Fibroblast of upper back skin (primary cell): ENCODE data around the gene PRKCA.

Source experiments
- DNase-seq: peaks from one replicate; pipeline ENCODE4 v3.0.0-alpha.2; 2013

Gene PRKCA

DNA sequence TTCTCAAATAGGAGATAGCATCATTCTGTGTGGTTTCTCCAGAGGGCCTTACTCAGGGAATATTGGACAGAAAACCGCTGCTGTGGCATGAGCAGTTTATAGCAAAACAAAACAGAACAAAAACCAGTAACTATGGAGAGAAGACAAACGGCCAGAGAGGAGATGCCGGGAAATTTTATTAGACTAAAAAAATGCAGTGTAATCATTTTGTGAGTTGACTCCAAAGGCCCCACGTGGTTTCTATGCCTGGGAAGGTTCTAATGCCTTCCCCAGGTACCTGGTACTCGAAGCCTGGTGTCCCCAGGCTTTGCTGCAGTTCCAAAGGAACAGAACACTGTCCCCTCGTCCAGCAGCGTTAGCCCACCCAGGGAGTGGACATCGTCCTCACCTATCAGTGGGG is 519.6 kb downstream of the PRKCA start:
- no peak for DNase-seq

DNA sequence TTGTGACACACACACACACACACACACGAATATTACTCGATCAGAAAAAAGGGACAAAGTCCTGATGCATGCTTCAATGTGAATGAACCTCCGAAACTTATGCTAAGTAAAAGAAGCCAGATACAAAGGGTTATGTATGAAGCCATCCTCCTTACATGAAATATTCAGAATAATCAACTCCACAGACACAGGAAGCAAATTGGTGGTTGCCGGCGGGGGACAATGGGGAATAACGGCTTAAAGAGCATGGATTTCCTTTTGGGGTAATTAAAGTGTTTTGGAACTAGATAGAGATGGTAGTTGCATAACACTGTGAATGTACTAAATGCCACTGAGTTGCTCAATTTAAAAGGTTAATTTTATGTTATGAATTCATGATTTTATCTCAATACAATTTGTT is 524.4 kb downstream of the PRKCA start:
- DNase-seq: no peak

DNA sequence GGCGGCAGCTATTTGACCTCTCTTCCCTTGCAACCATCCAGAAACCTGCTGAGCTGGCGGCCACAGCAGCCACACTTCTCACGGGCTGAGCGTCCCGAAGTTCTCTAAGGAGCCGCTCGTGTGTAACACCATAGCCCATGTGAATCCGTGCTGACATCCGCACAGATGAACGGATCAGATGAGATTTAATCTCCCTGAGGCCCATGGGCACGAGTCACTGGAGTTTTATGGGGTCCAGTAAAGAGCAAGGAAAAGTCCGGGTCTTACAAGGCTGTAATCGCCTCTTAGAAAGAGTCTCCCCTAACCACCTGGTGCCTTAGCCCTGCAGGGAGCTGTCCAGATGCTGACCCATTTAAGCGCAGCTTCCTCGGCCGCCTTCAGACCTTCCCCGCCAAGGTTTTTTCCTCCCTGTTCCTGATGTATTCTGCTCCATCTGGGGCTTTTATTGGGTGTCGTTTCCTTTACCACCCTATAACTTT is 527.0 kb downstream of the PRKCA start:
- DNase-seq: peak; percentile 64

DNA sequence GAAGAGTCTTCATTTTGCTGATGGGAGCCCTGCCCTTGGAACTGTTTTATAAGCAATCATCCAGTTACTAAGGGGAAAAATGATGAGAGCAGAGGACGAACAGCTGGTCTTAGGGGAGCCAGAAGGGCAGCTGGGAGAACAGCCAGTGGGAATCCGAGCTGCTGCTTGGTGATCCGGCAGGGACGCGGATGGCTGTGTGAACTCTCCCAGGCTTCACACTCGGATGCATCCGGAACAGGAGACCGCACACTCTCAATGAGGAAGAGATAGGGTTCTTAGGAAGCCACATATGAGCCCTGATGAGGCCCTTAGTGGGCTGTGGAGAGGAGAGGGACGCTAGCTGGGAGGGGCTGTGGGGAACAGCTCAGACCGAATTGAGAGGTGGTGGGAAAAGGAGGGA is 527.5 kb downstream of the PRKCA start:
- no peak for DNase-seq

DNA sequence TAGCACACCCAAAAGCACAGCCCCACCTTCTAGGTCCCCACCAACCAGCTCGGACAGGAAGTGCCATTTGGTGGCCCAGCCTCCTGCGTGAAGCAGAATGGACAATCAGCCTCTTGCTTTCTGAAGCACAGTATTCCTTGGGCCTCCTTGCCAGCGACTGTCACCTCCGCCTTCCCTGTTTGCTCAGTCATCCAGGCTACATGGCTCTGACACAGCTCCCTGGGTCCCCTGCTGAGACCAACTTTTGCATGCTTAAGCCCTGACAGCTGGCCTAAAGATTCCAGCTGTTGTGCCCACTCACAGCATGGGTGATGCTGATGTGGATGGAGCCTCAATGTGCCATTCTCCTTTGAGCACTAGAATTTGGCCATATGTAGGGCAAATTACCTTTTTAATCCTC is 528.0 kb downstream of the PRKCA start:
- DNase-seq: no peak

DNA sequence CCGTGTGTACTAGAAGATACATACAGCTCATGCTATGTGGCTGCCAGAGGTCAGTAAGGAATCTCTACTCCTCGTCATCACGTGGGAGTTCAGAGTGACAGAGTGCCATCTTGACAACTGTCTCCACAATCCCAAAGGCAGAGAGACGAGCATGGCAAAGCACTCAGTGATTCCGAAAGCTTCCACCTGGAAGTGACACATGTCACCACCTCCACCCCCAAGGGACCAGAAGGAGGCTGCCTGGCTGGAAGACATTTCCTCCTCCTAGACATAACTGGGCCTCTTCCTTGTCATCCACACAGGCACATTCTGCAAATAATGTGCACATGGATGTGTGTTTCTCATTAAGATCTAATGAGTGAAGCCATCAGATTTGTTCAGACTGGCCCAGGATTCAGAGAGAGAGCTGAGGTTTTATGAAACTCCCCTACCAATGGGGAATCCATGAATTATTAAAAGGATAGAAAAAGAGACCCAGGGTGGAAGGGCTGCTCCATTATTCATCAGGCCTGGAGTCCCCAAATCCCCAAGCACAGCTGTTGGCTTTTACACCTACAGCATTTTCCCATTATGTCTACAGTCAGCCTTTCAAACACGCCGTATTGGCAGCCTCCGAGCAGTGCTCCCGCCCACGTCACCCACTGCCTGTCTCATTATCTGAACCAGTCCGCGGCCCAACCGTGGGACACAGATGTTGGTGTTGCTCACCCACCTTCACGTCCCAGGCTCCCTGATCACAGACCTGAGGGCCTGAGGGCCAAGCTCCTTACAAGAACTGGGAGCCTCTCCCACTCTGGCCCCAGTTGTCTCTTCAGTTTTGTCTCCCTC is 529.2 kb downstream of the PRKCA start:
- DNase-seq: no peak

DNA sequence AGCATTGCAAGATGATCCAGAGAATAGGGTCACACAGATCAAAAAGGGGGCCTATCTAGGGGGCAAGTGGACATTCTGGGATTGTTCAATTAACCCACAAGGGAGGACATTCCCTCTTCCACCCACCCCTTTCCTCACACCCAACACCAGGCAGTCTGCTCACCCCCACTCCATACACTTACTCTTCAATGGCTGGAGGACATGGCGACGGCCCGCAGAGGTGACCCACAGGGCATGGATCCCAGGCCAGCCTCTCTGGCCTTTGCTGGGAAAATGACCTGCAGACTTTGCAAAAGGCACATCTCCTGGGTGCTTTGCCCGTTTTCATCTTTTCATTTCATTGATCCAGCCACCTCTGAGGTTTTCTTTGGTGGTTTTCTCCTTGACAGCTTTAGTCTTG is 530.8 kb downstream of the PRKCA start:
- DNase-seq: no peak

DNA sequence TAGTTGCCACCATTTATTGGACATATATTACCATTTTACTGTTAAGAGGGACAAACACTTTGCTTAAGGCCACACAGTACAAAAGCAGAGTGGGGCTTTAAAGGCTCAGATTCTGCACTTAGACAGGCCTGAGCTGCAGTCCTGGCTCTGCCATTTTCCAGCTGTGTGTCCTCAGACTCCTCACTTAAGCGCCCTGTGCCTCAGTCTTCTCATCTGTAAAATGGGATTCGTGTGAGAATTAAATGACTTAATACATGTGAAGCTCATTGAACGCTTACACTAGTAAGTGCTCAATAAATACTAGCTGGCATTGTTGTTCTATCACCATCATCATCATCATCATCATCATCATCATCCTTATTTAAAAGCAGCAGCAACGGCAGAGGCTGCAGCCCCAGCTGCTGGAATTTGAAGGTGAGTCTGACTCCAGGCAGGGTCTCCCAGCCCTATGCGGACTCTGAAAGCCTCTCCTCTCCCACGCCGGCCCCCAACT is 532.1 kb downstream of the PRKCA start:
- no peak for DNase-seq

DNA sequence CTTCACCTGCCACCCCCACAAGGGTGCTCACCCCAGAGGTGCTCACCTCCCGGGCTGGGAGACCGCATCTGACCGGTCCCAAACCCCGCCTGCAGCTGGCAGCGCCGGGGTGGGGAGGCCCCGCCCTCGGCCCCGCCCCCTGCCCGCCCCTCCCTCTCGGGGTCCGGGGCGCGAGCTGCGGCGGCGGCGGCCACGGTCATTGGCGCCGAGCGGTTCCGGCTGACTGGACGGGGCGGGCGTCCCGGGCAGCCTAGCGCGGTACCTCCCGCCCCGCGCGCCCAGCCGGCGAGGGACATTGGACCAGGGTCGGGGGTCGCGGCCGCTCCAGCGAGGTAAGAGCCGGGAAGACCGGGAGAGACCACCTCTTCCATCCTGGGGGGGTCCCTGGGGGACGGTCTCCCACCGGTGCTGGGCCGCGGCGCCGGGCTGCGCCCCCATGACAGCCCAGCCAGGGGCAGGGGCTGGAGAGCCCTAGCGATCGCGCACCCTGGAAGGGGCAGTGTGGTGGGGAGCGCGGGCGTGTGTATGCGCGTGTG is 532.6 kb downstream of the PRKCA start, which contains the start of gene CACNG5:
Gene CACNG5, plus strand, starts transcription at position 199 of the 536 bp plus-strand sequence. CDS start 42,216 bp downstream, outside the sequence.
- DNase-seq: no peak

DNA sequence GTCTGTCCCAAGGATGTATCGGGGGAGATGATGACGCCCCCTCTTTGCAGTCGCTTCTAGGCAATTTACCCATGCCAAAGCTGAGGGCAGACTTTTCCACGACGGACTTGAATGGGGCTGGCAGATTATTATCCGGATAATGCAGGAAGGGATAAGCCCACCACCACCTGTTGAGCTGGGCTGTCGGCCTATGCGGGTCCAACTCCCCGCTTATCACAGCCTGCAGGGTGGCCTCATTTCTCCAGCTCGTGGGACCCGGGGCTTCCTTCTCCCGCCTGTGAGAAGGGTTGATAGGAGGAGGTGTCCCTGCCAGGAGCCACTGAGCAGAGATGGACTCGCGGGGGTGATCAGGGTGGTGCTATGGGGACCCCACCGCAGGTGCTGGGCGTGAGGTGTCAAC is 533.1 kb downstream of the PRKCA start:
- DNase-seq: no peak

DNA sequence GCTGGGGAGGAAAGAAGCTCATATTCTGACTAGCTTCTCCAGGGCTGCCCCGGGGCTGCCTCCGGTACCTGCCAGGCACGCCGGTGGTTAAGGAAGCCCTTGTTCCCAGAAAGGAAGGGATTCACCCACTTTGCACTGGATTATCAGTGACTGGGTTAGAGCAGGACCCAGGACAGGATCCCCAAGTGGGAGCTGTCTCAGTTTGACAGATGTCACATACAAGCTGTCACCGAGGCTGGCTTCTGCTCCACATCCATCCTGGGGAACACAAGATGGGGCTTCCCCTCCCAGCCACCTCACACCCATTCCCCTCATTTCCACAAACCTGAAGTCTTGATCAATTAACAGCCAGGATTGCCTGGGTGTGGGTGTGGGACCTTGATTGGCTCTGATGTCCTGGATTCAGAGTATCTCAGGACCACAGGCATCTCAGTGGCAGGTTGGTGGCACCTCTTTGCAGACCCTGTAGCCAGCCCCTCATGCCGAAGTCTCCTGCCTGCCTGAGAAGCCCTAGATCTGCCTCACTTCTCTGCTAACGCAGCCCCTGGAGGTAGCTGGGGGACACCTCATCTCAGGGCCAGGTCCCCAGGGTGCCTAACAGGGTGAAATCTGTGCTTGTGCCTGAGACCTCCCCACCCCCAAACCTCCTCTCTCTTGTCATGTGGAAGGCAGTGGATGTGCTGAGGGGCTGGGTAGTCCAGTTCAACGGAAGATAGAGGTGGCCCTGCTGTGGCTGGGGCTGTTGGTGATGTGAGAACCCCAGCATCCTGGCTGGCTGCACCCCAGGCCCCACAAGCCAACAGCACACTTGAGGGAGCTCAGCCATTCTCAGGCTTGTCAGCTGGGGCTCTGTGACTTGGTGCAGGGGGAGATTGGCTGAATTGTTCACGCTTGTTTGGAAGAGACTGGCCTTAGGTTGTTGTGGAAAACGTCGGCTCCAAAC is 533.9 kb downstream of the PRKCA start:
- DNase-seq: no peak

DNA sequence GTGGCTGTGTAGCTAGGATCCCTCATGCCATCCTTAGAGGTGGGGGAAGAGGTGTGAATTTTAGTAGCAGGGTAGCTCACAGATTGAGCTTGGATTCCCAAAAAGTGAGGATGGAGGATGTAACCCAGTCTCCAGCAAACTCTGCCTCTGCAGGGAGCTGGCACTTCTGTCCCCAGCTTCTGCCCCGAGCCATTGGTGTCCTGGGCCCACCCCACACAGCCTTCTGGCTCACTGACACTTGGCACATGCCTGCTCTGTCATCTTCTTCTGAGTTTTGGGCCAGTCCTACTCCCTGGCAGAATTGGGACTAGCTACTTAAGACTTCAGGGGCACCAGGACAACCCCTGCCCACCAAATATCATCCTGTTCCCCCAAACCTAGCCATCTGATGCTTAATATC is 534.8 kb downstream of the PRKCA start:
- DNase-seq: no peak

DNA sequence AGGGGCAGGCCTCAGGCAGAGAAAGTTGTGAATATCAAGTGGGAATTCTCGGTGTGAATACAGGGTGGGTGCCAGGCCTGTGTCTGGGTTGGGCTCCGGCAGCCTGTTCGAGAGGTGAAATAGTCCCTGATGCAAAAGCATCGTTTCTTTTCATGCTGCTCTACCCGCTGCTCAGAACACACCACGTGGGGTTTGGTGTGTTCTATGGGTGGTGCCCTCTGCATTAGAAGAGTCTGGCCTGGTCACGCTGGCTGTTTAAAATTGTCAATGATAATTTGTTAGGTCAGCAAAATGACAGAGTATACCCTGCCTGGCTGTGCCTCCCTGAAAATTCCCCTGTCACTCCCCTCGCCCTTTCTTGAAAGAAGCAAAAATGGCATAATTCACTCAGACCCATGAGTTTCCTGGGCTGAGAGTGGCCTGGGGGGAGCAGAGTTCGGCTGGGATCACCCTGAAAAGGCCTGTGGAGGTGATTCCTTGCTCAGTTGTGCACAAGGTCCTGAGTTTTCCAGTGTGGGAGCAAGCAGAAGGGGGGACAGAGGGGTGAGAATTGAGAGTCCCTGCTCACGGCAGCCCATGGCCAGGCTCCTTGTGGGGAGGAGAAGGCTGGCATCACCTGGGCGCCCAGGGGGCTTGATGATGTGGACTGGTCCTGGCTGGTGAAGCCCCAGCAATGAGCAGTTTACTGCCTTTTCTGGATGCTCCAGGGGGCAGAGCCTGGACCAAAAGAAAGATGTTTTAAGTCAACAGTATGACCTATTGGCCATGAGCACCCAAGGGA is 535.7 kb downstream of the PRKCA start:
- DNase-seq: no peak

DNA sequence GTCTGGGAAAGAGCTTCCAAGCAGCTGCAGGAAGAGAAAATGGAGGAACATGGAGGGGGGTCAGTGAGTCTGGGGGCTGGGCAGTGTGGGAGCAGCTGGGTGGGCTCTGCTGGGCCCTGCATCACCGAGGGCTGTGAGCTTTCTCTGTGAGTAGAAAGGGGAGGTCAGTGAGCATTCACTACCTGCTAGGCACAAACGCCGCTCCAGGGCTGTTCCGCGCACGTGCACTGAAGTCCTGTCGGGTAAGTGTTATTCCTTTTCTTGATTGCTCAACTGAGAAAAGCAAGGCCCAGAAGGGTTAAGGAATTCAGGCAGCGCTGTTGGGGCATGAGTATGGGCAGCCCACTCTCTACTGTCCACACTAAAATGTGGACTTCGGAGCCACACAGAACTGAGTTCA is 537.2 kb downstream of the PRKCA start:
- no peak for DNase-seq

DNA sequence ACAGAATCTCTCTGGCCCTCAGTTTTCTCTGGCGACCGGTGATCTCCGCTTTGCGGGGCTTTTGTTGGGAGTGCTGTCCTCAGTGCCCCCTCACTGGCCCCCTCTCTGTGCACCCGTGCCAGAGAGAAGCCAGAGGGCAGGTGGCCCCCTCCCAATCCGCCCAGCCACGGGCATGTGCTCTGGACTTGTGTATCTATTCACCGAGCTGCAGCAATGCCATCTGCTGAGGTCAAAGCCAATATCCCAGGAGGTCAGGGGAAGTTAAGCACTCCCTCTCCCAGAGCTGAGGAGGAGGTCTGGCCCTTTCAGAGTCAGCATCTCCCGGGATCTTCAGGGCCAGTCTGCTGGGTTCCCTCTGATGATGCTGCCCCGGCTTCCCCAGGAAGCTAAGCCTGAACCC is 537.6 kb downstream of the PRKCA start:
- no peak for DNase-seq

DNA sequence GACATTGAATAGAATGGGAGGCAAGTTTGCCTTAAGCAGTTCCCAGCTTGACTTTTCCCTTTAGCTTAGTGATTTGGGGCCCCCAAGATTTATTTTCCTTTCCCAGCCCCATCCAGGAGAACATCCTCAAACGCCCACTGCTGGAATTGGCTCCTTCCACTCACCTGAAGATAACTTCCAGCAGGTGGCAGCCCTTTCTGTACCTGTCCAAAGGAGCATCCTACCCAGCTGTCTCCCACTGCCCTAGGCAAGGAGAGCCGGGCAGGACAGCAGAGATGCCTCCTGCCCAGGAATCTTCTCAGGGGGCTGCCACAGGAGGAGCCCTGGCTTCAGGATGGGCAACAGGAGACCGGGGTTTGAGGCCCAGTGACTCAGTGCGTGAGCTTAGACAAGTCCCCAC is 538.9 kb downstream of the PRKCA start:
- no peak for DNase-seq

DNA sequence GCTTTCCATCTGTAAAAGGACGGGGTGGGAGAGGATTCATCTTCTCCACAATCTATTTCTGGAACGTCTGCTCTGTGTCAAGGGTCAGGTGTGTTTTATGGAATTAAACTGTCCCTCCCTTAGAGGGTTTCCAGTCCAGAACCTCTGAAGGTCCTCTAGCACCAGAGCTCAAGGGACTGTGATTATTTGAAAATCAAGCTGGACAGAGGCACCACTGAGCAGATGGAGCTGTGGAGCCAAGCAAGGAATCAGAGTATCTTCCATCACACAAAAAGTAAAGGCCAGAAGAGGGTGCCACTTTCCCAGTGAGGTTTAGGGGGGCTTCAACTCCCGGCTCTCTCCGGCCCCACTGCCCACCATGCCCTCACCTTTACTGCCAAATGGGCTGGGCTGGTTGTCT is 539.3 kb downstream of the PRKCA start:
- DNase-seq: no peak

DNA sequence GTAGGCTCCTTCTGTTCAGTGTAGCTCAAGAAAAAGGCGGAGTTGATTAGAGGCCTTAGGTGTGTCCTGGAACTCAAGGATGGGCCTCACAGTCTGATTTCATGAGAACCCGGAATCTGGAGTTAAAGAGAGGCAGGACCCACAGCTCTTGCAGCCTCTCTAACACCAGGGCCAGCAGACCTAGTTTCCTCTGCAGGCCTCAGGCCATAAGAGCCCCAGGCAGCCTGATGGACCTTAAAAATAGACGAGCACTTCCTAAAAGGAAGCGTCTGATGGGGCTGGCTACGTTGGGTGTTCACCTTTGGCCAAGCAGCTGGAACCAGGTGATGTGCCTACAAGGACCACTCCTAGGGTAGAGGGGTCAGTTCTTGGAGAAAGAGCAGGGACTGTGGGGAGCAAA is 540.1 kb downstream of the PRKCA start:
- DNase-seq: no peak

DNA sequence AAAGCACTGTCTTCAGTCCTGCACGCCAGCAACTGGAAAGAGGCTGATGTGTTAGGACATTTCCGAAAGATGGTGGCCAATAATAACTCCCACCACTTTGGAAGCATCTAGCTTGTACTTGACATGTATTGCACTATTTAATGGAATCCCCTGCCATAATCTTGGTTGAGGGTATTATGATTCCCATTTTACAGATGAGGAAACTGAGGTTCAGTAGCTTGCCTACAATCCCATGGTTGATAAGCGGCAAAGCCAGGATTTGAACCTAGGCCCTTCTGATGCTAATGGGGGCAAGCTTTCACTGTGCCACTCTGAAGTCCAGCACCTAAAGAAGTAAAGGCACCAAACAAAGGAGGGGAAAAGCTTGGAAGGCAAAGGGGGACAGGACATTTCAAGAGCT is 540.5 kb downstream of the PRKCA start:
- DNase-seq: no peak

DNA sequence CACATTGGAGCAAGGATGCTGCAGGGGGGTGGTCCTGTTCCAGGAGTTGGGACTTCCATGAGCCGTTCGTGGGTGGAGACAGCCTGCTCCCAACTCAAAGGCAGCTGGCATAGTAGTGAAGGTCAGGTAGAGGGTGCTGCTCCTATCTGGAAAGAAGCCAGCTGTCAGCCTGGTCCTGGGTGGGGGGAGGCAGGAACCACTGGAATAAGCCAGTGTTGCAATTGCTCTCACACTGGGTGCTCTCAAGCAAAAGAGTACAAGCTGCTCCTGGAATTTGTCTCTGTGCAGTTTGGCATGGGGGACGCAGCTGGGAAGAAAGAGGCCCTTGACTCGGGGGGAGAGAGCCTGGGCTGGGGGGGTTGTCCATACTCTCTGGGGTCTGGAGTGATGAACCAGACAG is 541.2 kb downstream of the PRKCA start:
- DNase-seq: no peak

DNA sequence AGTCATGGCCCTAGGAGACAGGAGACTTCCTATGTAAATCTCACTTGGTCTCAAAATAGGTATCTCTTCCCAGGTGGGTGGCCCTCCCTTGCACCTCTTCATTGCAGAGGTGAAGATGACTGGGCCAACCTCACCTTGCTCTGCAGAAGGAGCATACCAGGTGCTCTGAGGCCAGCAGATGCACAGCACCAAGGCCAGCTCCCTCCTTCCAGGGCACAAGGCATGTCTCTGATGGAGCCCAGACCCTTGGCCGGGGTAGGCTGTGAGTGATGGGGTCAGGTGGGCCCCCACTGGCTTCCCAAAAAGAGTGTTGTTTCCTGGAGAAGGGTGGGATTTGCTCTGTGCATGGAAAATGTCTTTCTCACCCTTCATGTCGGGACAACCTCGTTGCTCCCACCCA is 545.3 kb downstream of the PRKCA start:
- no peak for DNase-seq

DNA sequence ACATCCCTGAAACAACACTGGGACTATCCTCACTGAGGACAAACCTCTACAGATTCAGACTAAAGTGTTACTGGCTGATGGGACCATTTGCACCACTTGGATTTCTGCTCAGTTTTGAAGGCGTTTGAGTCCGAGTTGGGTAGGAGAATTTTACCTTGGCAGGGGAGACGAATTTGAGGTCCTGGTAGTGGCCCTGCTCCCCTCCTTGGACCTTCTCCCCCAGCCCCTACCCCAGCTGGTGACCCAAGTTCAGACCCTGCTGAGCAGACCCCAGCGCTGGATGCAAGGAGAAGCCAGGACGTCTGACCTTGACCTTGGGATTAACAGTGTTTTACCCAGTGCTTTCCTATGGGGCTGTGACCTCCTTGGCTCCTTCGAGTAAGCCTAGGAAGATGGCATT is 546.1 kb downstream of the PRKCA start:
- DNase-seq: no peak
